ENCODE measurements around the gene TTC23.
"Not testable (repeated sequence)": the region's sequence is repeated elsewhere in the genome, so short reads cannot be mapped to it uniquely, and the experiment has no call there.

TTC23 gene

DNA sequence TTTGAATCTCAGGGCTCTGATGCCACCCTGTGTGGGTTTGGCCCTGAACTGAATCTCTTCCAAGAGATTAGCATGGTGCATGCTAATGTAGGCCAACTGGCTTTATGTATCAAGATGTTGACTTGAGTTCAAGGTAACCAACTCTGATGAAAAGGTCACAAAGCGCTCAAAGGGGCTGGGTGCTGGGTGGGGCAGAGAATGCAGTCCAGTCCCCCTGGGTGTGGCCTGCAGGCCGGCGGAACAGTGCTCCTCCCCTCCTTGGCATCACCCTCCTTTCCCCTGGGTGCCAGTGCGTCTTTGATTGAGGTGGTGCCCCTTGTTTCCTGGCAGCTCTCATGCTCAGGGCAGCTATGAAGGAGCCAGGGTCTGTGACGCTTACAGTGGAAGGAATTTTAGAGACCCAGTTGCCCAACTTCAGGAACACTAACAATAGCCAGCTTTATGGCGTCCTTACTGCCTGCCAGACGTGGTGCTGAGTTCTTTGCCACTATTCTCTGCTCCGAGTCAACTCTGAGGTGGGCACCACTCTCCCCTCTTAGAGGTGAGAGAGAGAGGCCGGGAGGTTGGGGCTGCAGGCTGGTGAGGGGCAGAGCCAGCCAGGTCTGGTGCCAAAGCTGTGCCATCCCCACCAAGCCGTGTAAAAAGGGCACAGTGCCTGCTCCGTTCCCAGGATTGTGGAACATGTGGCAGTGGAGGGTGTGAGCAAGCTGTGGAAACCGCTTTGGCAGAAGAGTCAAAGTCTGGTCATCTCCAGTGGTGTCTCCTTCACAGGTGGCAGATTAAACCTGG is 134.7 kb downstream of the TTC23 start:
- no peaks in the 10 kb centered on the region for H3K27me3 ChIP-seq (ENCODE audit: insufficient read depth, poor library complexity, severe bottlenecking)
- TF ChIP-seq, protein P1, sequence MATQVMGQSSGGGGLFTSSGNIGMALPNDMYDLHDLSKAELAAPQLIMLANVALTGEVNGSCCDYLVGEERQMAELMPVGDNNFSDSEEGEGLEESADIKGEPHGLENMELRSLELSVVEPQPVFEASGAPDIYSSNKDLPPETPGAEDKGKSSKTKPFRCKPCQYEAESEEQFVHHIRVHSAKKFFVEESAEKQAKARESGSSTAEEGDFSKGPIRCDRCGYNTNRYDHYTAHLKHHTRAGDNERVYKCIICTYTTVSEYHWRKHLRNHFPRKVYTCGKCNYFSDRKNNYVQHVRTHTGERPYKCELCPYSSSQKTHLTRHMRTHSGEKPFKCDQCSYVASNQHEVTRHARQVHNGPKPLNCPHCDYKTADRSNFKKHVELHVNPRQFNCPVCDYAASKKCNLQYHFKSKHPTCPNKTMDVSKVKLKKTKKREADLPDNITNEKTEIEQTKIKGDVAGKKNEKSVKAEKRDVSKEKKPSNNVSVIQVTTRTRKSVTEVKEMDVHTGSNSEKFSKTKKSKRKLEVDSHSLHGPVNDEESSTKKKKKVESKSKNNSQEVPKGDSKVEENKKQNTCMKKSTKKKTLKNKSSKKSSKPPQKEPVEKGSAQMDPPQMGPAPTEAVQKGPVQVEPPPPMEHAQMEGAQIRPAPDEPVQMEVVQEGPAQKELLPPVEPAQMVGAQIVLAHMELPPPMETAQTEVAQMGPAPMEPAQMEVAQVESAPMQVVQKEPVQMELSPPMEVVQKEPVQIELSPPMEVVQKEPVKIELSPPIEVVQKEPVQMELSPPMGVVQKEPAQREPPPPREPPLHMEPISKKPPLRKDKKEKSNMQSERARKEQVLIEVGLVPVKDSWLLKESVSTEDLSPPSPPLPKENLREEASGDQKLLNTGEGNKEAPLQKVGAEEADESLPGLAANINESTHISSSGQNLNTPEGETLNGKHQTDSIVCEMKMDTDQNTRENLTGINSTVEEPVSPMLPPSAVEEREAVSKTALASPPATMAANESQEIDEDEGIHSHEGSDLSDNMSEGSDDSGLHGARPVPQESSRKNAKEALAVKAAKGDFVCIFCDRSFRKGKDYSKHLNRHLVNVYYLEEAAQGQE (IDR thresholded peaks at IDR 0.05; ENCODE audit: insufficient replicate concordance, low read depth) = no peak
- no peak for TF ChIP-seq GABPA (IDR thresholded peaks at IDR 0.05; ENCODE audit: low read depth)
- TF ChIP-seq, protein P2, sequence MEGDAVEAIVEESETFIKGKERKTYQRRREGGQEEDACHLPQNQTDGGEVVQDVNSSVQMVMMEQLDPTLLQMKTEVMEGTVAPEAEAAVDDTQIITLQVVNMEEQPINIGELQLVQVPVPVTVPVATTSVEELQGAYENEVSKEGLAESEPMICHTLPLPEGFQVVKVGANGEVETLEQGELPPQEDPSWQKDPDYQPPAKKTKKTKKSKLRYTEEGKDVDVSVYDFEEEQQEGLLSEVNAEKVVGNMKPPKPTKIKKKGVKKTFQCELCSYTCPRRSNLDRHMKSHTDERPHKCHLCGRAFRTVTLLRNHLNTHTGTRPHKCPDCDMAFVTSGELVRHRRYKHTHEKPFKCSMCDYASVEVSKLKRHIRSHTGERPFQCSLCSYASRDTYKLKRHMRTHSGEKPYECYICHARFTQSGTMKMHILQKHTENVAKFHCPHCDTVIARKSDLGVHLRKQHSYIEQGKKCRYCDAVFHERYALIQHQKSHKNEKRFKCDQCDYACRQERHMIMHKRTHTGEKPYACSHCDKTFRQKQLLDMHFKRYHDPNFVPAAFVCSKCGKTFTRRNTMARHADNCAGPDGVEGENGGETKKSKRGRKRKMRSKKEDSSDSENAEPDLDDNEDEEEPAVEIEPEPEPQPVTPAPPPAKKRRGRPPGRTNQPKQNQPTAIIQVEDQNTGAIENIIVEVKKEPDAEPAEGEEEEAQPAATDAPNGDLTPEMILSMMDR (IDR thresholded peaks at IDR 0.05; ENCODE audit: insufficient read depth, low read length) = no peak
- no peak for TF ChIP-seq POLR2AphosphoS5 (IDR thresholded peaks at IDR 0.05; ENCODE audit: low read depth)
- no peak for TF ChIP-seq SPI1 (IDR thresholded peaks at IDR 0.05; ENCODE audit: borderline replicate concordance, low read depth)
- no peak overlapping the region for H3K4me3 ChIP-seq (replicated peaks; ENCODE audit: insufficient read depth, low read length)
- DNase-seq (ENCODE audit: low read depth in 1 of 2, low spot score in 1 of 2) = no peak
- H3K27ac ChIP-seq (replicated peaks) = no peak overlapping the region

DNA sequence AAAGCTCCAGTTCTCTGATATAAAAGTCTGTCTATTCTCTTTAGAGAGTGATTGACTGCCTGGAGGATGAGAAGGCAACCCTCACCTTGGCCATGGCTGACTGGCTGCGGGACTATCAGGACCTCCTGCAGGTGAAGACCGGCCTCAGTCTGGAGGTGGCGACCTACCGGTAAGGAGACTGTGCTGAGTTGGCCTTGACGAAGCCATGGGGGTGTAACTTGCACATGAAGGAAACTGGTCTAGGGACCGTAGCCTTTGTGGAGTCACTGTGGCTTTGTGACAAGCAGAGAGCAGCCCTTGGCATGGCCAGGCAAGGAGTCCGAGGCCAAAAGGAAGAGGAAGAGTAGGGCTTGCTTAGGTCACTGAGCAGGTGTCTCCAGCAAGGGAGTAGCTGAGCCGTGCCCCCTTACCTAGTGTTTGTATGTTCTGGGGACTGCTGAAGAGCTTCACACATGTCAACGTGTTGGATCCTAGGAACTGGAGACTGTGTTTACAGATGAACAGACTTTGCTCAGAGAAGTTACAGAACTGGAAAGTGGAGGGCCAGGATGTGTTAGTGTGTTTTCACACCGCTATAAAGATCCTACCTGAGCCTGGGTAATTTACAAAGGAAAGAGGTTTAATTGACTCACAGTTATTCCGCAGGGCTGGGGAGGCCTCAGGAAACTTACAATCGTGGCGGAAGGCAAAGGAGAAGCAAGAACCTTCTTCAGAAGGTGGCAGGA is 135.7 kb downstream of the TTC23 start:
- no peak for TF ChIP-seq POLR2AphosphoS5 (IDR thresholded peaks at IDR 0.05; ENCODE audit: low read depth)
- TF ChIP-seq, protein P2 (IDR thresholded peaks at IDR 0.05; ENCODE audit: insufficient read depth, low read length) = no peak
- TF ChIP-seq GABPA (IDR thresholded peaks at IDR 0.05; ENCODE audit: low read depth) = no peak
- TF ChIP-seq, protein P1 (IDR thresholded peaks at IDR 0.05; ENCODE audit: insufficient replicate concordance, low read depth) = no peak
- no peak for TF ChIP-seq SPI1 (IDR thresholded peaks at IDR 0.05; ENCODE audit: borderline replicate concordance, low read depth)

DNA sequence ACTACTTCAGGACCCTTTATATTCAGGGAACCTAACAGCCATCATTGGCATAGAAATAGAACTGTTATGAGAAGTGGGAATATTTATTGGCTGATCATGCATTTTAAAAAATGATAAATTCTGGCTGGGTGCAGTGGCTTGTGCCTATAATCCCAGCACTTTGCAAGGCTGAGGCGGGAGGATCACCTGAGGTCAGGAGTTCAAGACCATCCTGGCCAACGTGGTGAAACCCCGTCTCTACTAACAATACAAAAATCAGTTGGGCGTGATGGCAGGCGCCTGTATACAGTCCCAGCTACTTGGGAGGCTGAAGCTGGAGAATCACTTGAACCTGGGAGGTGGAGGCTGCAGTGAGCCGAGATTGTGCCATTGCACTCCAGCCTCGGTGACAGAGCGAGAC is 137.7 kb downstream of the TTC23 start:
- H3K4me3 ChIP-seq (replicated peaks; ENCODE audit: insufficient read depth, low read length); DNase-seq (ENCODE audit: low read depth in 1 of 2, low spot score in 1 of 2); H3K27me3 ChIP-seq (ENCODE audit: insufficient read depth, poor library complexity, severe bottlenecking); H3K27ac ChIP-seq (replicated peaks): not testable (repeated sequence)

More for the DNA sequence above, 135.7 kb downstream of the TTC23 start:
- no peak for DNase-seq (ENCODE audit: low read depth in 1 of 2, low spot score in 1 of 2)
- Histone ChIP-seq H3K4me3 (replicated peaks; ENCODE audit: insufficient read depth, low read length) (no peak overlapping the region), H3K27ac (replicated peaks) (no peak overlapping the region), H3K27me3 (ENCODE audit: insufficient read depth, poor library complexity, severe bottlenecking) (no peaks in the 10 kb centered on the region)

DNA sequence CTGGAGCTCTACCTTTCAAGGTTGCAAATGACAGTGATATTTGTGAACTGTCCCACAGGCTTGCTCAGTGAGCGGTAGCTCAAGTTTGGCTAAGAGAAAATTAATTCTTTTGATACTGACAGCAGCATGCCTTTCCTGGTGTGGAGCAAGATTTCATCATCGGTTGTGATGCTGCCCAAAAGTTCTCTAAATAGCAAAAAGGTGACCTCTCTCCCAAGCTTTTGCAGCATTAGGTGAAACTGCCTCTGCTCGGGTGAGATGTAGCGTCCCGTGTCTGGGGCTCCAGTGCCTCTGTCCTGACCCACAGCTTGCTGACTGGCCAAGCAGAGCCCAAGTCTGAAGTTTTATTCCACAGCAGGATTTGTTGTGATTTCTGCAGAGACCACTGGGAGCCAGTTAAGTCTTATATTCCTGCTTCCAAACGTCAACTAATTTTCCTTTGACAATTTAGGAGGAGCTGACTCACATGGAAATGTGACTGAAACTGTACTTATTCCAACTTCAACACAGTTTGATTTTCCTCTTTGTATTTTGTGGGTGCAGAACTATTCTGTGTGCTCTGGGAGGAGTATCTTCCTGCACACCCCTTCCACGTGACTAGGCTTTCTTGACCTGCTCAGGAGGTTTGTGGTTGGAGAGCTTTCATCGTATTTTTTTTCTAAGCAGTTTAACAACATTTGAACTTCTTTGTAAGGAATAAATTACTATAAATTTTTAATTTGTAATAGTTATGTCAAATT is 138.6 kb downstream of the TTC23 start:
- DNase-seq (ENCODE audit: low read depth in 1 of 2, low spot score in 1 of 2) = no peak
- TF ChIP-seq SPI1 (IDR thresholded peaks at IDR 0.05; ENCODE audit: borderline replicate concordance, low read depth) = no peak
- no peak for TF ChIP-seq POLR2AphosphoS5 (IDR thresholded peaks at IDR 0.05; ENCODE audit: low read depth)
- no peak overlapping the region for H3K4me3 ChIP-seq (replicated peaks; ENCODE audit: insufficient read depth, low read length)
- peaks cover 16% of the 10 kb centered on the region for H3K27me3 ChIP-seq (ENCODE audit: insufficient read depth, poor library complexity, severe bottlenecking)
- no peak overlapping the region for H3K27ac ChIP-seq (replicated peaks)
